A673 (cell line): ENCODE results near the gene TNS1.

Source experiments
- EZH2 ChIP-seq: fragments of 200-600 bp; sonication (generic); IDR thresholded peaks from 2 replicates; pipeline ENCODE4 v1.6.1; 2017; ENCODE audit warnings: borderline replicate concordance, low read depth, mild to moderate bottlenecking, mixed read lengths, antibody characterized with exemption, low read length; ENCODE audit not compliant: poor library complexity, severe bottlenecking
- TF ChIP-seq, protein P1 (sequence below): fragments of 300-800, 200-600 bp; sonication (generic); conservative IDR thresholded peaks from 2 replicates; pipeline ENCODE4 v1.5.1; 2017; ENCODE audit warnings: low read depth, mild to moderate bottlenecking, antibody characterized with exemption, low read length, moderate library complexity, mixed read lengths

DNA sequence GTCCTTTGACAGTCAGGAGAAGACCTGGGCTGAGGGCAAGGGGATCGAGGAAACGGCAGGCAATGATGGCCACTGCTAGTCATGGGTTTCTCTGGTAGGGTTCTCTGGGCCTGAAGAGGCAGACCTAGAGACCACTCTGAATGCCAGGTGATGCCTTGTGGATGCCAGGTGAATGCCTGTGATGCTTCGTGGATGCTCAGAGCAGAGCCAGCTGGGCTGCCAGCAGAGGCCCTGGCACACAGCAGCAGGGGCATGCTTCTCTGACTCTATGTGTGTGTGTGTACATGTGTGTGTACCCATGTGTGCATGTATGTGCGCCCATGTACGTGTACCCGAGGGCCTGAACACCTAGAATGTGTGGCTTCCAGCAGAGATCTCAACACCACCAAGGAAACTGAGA lies 172.0 kb downstream of the TNS1 start:
- TF ChIP-seq EZH2: no peak
- TF ChIP-seq, protein P1, sequence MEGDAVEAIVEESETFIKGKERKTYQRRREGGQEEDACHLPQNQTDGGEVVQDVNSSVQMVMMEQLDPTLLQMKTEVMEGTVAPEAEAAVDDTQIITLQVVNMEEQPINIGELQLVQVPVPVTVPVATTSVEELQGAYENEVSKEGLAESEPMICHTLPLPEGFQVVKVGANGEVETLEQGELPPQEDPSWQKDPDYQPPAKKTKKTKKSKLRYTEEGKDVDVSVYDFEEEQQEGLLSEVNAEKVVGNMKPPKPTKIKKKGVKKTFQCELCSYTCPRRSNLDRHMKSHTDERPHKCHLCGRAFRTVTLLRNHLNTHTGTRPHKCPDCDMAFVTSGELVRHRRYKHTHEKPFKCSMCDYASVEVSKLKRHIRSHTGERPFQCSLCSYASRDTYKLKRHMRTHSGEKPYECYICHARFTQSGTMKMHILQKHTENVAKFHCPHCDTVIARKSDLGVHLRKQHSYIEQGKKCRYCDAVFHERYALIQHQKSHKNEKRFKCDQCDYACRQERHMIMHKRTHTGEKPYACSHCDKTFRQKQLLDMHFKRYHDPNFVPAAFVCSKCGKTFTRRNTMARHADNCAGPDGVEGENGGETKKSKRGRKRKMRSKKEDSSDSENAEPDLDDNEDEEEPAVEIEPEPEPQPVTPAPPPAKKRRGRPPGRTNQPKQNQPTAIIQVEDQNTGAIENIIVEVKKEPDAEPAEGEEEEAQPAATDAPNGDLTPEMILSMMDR: no peak
